ENCODE results near the gene OSGIN1. TPM values are rescaled to one million over a fixed set of nuclear protein-coding genes. Genes with fewer than 3 reads are reported as not detected.

Gene OSGIN1
- polyA plus RNA-seq, 1 donor from 2014 or later: 2.1 TPM

DNA sequence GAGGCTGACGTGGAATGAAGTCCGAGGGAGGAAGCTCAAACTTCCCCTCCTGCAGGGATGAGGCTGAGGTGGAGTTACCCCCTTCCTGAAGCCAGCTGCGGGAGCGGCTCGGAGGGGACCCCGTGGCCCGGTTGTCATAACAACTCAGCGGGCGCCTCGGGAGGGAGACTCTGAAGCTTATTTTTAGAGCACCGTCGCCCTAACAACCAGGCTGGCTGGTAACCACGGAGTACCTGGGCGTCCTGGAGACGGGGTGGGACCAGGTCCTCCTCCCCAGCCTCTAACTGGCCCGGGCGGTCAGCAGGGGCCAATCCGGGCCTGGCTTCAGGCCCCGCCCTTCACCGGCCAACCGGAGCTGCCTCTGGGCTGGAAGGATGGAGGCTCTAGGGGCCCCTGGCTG lies 42.7 kb downstream of the OSGIN1 start:
- H2AFZ ChIP-seq (ENCODE audit: low read depth, low read length): no peak overlapping the region
- H3K79me2 ChIP-seq (replicated peaks; ENCODE audit: insufficient read depth, low read length): no peaks in the 10 kb centered on the region
- H3K27me3 ChIP-seq (ENCODE audit: insufficient read depth, low read depth, low read length): no peaks in the 10 kb centered on the region
- TF ChIP-seq, protein P1, sequence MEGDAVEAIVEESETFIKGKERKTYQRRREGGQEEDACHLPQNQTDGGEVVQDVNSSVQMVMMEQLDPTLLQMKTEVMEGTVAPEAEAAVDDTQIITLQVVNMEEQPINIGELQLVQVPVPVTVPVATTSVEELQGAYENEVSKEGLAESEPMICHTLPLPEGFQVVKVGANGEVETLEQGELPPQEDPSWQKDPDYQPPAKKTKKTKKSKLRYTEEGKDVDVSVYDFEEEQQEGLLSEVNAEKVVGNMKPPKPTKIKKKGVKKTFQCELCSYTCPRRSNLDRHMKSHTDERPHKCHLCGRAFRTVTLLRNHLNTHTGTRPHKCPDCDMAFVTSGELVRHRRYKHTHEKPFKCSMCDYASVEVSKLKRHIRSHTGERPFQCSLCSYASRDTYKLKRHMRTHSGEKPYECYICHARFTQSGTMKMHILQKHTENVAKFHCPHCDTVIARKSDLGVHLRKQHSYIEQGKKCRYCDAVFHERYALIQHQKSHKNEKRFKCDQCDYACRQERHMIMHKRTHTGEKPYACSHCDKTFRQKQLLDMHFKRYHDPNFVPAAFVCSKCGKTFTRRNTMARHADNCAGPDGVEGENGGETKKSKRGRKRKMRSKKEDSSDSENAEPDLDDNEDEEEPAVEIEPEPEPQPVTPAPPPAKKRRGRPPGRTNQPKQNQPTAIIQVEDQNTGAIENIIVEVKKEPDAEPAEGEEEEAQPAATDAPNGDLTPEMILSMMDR (IDR thresholded peaks at IDR 0.05; ENCODE audit: poor library complexity, severe bottlenecking): peak; percentile 6
- peak; percentile 19 for TF ChIP-seq POLR2AphosphoS5 (IDR thresholded peaks at IDR 0.05)
- TF ChIP-seq, protein P2, sequence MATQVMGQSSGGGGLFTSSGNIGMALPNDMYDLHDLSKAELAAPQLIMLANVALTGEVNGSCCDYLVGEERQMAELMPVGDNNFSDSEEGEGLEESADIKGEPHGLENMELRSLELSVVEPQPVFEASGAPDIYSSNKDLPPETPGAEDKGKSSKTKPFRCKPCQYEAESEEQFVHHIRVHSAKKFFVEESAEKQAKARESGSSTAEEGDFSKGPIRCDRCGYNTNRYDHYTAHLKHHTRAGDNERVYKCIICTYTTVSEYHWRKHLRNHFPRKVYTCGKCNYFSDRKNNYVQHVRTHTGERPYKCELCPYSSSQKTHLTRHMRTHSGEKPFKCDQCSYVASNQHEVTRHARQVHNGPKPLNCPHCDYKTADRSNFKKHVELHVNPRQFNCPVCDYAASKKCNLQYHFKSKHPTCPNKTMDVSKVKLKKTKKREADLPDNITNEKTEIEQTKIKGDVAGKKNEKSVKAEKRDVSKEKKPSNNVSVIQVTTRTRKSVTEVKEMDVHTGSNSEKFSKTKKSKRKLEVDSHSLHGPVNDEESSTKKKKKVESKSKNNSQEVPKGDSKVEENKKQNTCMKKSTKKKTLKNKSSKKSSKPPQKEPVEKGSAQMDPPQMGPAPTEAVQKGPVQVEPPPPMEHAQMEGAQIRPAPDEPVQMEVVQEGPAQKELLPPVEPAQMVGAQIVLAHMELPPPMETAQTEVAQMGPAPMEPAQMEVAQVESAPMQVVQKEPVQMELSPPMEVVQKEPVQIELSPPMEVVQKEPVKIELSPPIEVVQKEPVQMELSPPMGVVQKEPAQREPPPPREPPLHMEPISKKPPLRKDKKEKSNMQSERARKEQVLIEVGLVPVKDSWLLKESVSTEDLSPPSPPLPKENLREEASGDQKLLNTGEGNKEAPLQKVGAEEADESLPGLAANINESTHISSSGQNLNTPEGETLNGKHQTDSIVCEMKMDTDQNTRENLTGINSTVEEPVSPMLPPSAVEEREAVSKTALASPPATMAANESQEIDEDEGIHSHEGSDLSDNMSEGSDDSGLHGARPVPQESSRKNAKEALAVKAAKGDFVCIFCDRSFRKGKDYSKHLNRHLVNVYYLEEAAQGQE (IDR thresholded peaks at IDR 0.05; ENCODE audit: borderline replicate concordance): peak; percentile 43
- no peak for TF ChIP-seq RAD21 (conservative IDR thresholded peaks at IDR 0.05)
- TF ChIP-seq EP300 (conservative IDR thresholded peaks at IDR 0.05; ENCODE audit: poor library complexity, severe bottlenecking): peak; percentile 74
- no peak for TF ChIP-seq TAF1 (IDR thresholded peaks at IDR 0.05; ENCODE audit: low read depth)
- peak; percentile 66 for TF ChIP-seq MXI1 (conservative IDR thresholded peaks at IDR 0.05; ENCODE audit: poor library complexity, severe bottlenecking)
- TF ChIP-seq SMC3 (conservative IDR thresholded peaks at IDR 0.05; ENCODE audit: poor library complexity): no peak
- TF ChIP-seq EZH2 (IDR thresholded peaks at IDR 0.05; ENCODE audit: borderline replicate concordance, insufficient read depth, low read length, poor library complexity, severe bottlenecking): no peak
- H3K4me3 ChIP-seq (ENCODE audit: low read length): peak overlapping the region; percentile 55
- peak overlapping the region; percentile 83 for H3K27ac ChIP-seq (ENCODE audit: low read length)
- H4K20me1 ChIP-seq (ENCODE audit: insufficient read depth): no peaks in the 10 kb centered on the region
- H3F3A ChIP-seq (ENCODE audit: insufficient read depth, low read length, poor library complexity, severe bottlenecking): no peaks in the 10 kb centered on the region
- peak overlapping the region; percentile 64 for H3K4me2 ChIP-seq (ENCODE audit: low read length)
- no peaks in the 10 kb centered on the region for H3K9me3 ChIP-seq (ENCODE audit: low read length)
- no peaks in the 10 kb centered on the region for H3K36me3 ChIP-seq (ENCODE audit: insufficient read depth, low read length)
- H3K9ac ChIP-seq (ENCODE audit: low read length): peak overlapping the region; percentile 57
- no peaks in the 10 kb centered on the region for H3K9me2 ChIP-seq (ENCODE audit: insufficient read depth, low read length)

DNA sequence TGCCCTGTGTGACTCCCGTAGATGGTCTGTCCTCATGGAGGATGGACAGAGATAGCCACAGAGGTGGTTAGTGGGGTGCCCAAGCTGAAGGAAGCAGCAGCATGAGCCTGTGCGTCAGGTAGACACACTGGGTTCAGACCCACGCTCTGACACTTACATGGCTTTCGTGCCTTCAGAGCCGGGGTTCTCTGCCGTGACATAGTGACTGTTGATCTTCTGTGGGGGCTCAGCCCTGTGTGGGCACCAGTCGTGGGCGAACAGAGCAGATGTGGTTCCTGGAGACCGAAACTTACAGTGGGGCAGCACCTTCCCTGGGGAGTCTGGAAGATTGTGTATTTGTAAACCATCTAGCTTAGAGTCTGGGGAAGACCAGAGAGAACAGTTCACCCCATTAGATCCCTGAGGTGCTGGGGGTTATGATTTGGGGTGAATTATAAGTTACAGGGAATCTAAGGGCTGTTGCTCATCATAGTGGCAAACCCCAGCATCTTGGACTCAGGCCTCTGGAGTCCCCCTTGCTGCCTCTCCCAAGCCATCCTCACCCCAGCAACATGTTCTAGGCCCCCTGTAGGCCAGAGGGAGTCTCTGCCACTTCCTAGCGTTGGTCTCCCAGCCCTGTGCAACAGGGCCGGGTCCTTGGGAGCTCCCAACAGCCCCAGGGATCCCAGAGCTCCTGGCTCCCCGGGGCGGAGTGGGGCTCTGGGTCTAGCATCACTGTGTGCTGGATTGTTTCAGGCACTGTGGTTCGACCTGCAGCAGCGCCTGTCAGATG lies 43.6 kb downstream of the OSGIN1 start:
- Histone ChIP-seq H3K36me3 (ENCODE audit: insufficient read depth, low read length) (no peaks in the 10 kb centered on the region), H3K4me3 (ENCODE audit: low read length) (peak overlapping the region; percentile 55), H2AFZ (ENCODE audit: low read depth, low read length) (no peak overlapping the region), H3K9ac (ENCODE audit: low read length) (peak overlapping the region; percentile 57), H3K27me3 (ENCODE audit: insufficient read depth, low read depth, low read length) (no peaks in the 10 kb centered on the region), H3K9me2 (ENCODE audit: insufficient read depth, low read length) (no peaks in the 10 kb centered on the region), H3K79me2 (replicated peaks; ENCODE audit: insufficient read depth, low read length) (no peaks in the 10 kb centered on the region), H3K9me3 (ENCODE audit: low read length) (no peaks in the 10 kb centered on the region), H3K4me2 (ENCODE audit: low read length) (peak overlapping the region; percentile 64), H3F3A (ENCODE audit: insufficient read depth, low read length, poor library complexity, severe bottlenecking) (no peaks in the 10 kb centered on the region), H3K27ac (ENCODE audit: low read length) (peak overlapping the region; percentile 83), H4K20me1 (ENCODE audit: insufficient read depth) (no peaks in the 10 kb centered on the region)
- TF ChIP-seq EZH2 (IDR thresholded peaks at IDR 0.05; ENCODE audit: borderline replicate concordance, insufficient read depth, low read length, poor library complexity, severe bottlenecking) (no peak), EP300 (conservative IDR thresholded peaks at IDR 0.05; ENCODE audit: poor library complexity, severe bottlenecking) (no peak), SMC3 (conservative IDR thresholded peaks at IDR 0.05; ENCODE audit: poor library complexity) (no peak), RAD21 (conservative IDR thresholded peaks at IDR 0.05) (no peak), TAF1 (IDR thresholded peaks at IDR 0.05; ENCODE audit: low read depth) (no peak), MXI1 (conservative IDR thresholded peaks at IDR 0.05; ENCODE audit: poor library complexity, severe bottlenecking) (no peak), POLR2AphosphoS5 (IDR thresholded peaks at IDR 0.05) (no peak)
- TF ChIP-seq, protein P2 (IDR thresholded peaks at IDR 0.05; ENCODE audit: borderline replicate concordance): no peak
- TF ChIP-seq, protein P1 (IDR thresholded peaks at IDR 0.05; ENCODE audit: poor library complexity, severe bottlenecking): no peak
